CD4-positive, alpha-beta memory T cell (primary cell): ENCODE measurements around the gene RBAK. TPM values are rescaled to one million over a fixed set of nuclear protein-coding genes. Genes with fewer than 3 reads are reported as not detected.
"Not testable (repeated sequence)": the region's sequence is repeated elsewhere in the genome, so short reads cannot be mapped to it uniquely, and the experiment has no call there.

Experiments
- CTCF ChIA-PET: fragments of 350-600 bp; sonication (Branson Sonifier 250); formaldehyde crosslinking; loops from one replicate; lab custom pipeline; 2021; ENCODE audit warnings: inconsistent platforms; ENCODE audit not compliant: partially characterized antibody; lab: Charles Lee
- POLR2A ChIA-PET: fragments of 350-600 bp; sonication (Branson Sonifier 250); formaldehyde crosslinking; loops from one replicate; lab custom pipeline; 2021; ENCODE audit not compliant: partially characterized antibody; lab: Charles Lee
- DNase-seq, 5 donors: peaks; one replicate each; pipeline versions ENCODE4 v3.0.0 to v3.0.0-alpha.2; 2020 to 2022; ENCODE audit warnings: mixed read lengths in 1 of 5
- H3K27ac ChIP-seq: one replicate; pipeline ENCODE4 v1.7.0; 2013; ENCODE audit warnings: low read depth, low read length
- H3K27me3 ChIP-seq: 2 replicates; pipeline ENCODE4 v1.7.0; 2013; ENCODE audit warnings: mild to moderate bottlenecking, low read length, moderate library complexity; ENCODE audit not compliant: insufficient read depth
- H3K36me3 ChIP-seq: 2 replicates; pipeline ENCODE4 v1.7.0; 2013; ENCODE audit warnings: mild to moderate bottlenecking, low read length, moderate library complexity; ENCODE audit not compliant: insufficient read depth
- H3K4me1 ChIP-seq: 2 replicates; pipeline ENCODE4 v1.7.0; 2013; ENCODE audit warnings: mild to moderate bottlenecking, low read length, moderate library complexity; ENCODE audit not compliant: insufficient read depth
- H3K4me3 ChIP-seq, 2 donors: one replicate each; pipeline ENCODE4 v1.7.0; 2013; ENCODE audit warnings: low read length in 2 of 2, mild to moderate bottlenecking in 1 of 2
- H3K9me3 ChIP-seq, 2 donors: one replicate each; pipeline ENCODE4 v1.7.0; 2013; ENCODE audit warnings: low read length in 2 of 2, control low read depth in 1 of 2; ENCODE audit not compliant: control insufficient read depth in 1 of 2
- H3K27ac Mint-ChIP-seq, 7 donors: one replicate each; pipeline ENCODE4 v1.8.0; 2020 to 2021; ENCODE audit warnings: mixed read lengths in 7 of 7, mild to moderate bottlenecking in 6 of 7, inconsistent platforms in 3 of 7, moderate library complexity in 3 of 7
- H3K27me3 Mint-ChIP-seq, 2 donors: one replicate each; pipeline ENCODE4 v1.8.0; 2020 to 2021; ENCODE audit warnings: mixed read lengths in 2 of 2
- H3K36me3 Mint-ChIP-seq, 2 donors: one replicate each; pipeline ENCODE4 v1.8.0; 2020 to 2021; ENCODE audit warnings: mixed read lengths in 2 of 2, inconsistent platforms in 1 of 2, mild to moderate bottlenecking in 1 of 2
- H3K4me1 Mint-ChIP-seq, 4 donors: one replicate each; pipeline ENCODE4 v1.8.0; 2020 to 2021; ENCODE audit warnings: mixed read lengths in 4 of 4, mild to moderate bottlenecking in 1 of 4
- H3K4me3 Mint-ChIP-seq, 8 donors: one replicate each; pipeline ENCODE4 v1.8.0; 2020 to 2021; ENCODE audit warnings: mixed read lengths in 8 of 8, mild to moderate bottlenecking in 7 of 8, moderate library complexity in 6 of 8, inconsistent platforms in 3 of 8
- H3K9me3 Mint-ChIP-seq, 8 donors: one replicate each; pipeline ENCODE4 v1.8.0; 2020 to 2021; ENCODE audit warnings: mixed read lengths in 8 of 8, mild to moderate bottlenecking in 5 of 8, inconsistent platforms in 3 of 8, moderate library complexity in 1 of 8
- intact Hi-C: fragments of 100-400 bp; cut with micrococcal nuclease; formaldehyde crosslinking; loops from one replicate; pipeline ENCODE4 v1.15.1; 2023
- polyA plus RNA-seq, 2 donors: library from polyadenylated mRNA; unstranded; fragments of 300-500 nt; fragmentation: Illumina TruSeq; gene quantifications; one replicate each; pipeline ENCODE4 v1.2.3, GENCODE V29; 2021
- total RNA-seq, 2 experiments: library from RNA; stranded (reverse); gene quantifications; one replicate each; pipeline ENCODE4 v1.2.3, GENCODE V29; 2021

The RBAK gene
- total and polyA plus RNA-seq, 4 experiments from 2014 or later: 3.1 to 20.3 (median 13.1) TPM

GRCh38 chr7:5023626-5024025 lies 22.0 kb upstream of the RBAK start:
- H3K4me3 Mint-ChIP-seq, H3K4me3 ChIP-seq, H3K4me1 ChIP-seq, H3K27ac ChIP-seq, H3K9me3 ChIP-seq, H3K36me3 ChIP-seq, intact Hi-C loops, DNase-seq, H3K27me3 ChIP-seq, H3K4me1 Mint-ChIP-seq, POLR2A ChIA-PET, H3K27me3 Mint-ChIP-seq, CTCF ChIA-PET: not testable (repeated sequence)
- peaks cover 42 to 74% of the 10 kb centered on the region in 2 donors for H3K36me3 Mint-ChIP-seq
- peaks cover 0 to 13% (median 8%) of the 10 kb centered on the region in 8 donors for H3K9me3 Mint-ChIP-seq
- H3K27ac Mint-ChIP-seq: peak overlapping the region in 1 of 7 donors; percentile 39

- peaks cover 16 to 42% of the 10 kb centered on the region in 2 donors for H3K36me3 Mint-ChIP-seq
- H3K27me3 ChIP-seq, H3K4me1 ChIP-seq, H3K4me3 Mint-ChIP-seq, DNase-seq, intact Hi-C loops, H3K9me3 ChIP-seq, POLR2A ChIA-PET, H3K4me1 Mint-ChIP-seq, H3K36me3 ChIP-seq, H3K27me3 Mint-ChIP-seq, H3K4me3 ChIP-seq, H3K27ac ChIP-seq: not testable (repeated sequence)
- H3K9me3 Mint-ChIP-seq: peaks cover 0 to 12% (median 4%) of the 10 kb centered on the region in 8 donors
- peak overlapping the region in 1 of 7 donors; percentile 52 for H3K27ac Mint-ChIP-seq
- CTCF ChIA-PET: interaction anchor here (1.7 kb wide), 1 partner anchor 55 kb away, joined by 4 read pairs; no protein-coding TSS in a partner anchor
Observed at GRCh38 chr7:5027796-5028410, 17.8 kb upstream of the RBAK start.

- POLR2A ChIA-PET, H3K9me3 ChIP-seq, H3K27ac ChIP-seq, DNase-seq, H3K27me3 Mint-ChIP-seq, H3K4me1 Mint-ChIP-seq, H3K27me3 ChIP-seq, H3K36me3 Mint-ChIP-seq, H3K9me3 Mint-ChIP-seq, H3K36me3 ChIP-seq, intact Hi-C loops, H3K4me3 Mint-ChIP-seq, H3K4me1 ChIP-seq, H3K4me3 ChIP-seq: not testable (repeated sequence)
- CTCF ChIA-PET: interaction anchor here (0.6 kb wide), 1 partner anchor 51 kb away, joined by 5 read pairs; no protein-coding TSS in a partner anchor
- H3K27ac Mint-ChIP-seq: peak overlapping the region in 2 of 7 donors; percentile 5 to 26
Observed at GRCh38 chr7:5033186-5033585, 12.5 kb upstream of the RBAK start.

GRCh38 chr7:5035276-5035675 lies 10.4 kb upstream of the RBAK start:
- ChIA-PET POLR2A (no interaction called here), CTCF (no interaction called here)
- no peak overlapping the region for H3K4me3 ChIP-seq
- H3K9me3 ChIP-seq: no peaks in the 10 kb centered on the region
- no peak overlapping the region for H3K27ac ChIP-seq
- intact Hi-C loops: no loop called here
- Mint-ChIP-seq H3K27ac (peak overlapping the region in 1 of 7 donors; percentile 30), H3K27me3 (no peaks in the 10 kb centered on the region), H3K9me3 (no peaks in the 10 kb centered on the region), H3K36me3 (peaks cover 0 to 3% of the 10 kb centered on the region in 2 donors), H3K4me3 (no peak overlapping the region), H3K4me1 (peaks cover 0 to 6% (median 1%) of the 10 kb centered on the region in 4 donors)
- no peaks in the 10 kb centered on the region for H3K36me3 ChIP-seq
- DNase-seq: no peak
- no peaks in the 10 kb centered on the region for H3K4me1 ChIP-seq
- no peaks in the 10 kb centered on the region for H3K27me3 ChIP-seq

GRCh38 chr7:5036446-5036845 lies 9.2 kb upstream of the RBAK start:
- H3K27ac ChIP-seq: no peak overlapping the region
- H3K9me3 ChIP-seq: no peaks in the 10 kb centered on the region
- Mint-ChIP-seq H3K4me1 (peaks cover 0 to 13% (median 5%) of the 10 kb centered on the region in 4 donors), H3K36me3 (peaks cover 0 to 3% of the 10 kb centered on the region in 2 donors), H3K27ac (peak overlapping the region in 1 of 7 donors; percentile 91), H3K27me3 (no peaks in the 10 kb centered on the region), H3K9me3 (no peaks in the 10 kb centered on the region), H3K4me3 (no peak overlapping the region)
- no peaks in the 10 kb centered on the region for H3K36me3 ChIP-seq
- no peaks in the 10 kb centered on the region for H3K27me3 ChIP-seq
- intact Hi-C loops: no loop called here
- DNase-seq: no peak
- H3K4me3 ChIP-seq: no peak overlapping the region
- ChIA-PET POLR2A (no interaction called here), CTCF (no interaction called here)
- H3K4me1 ChIP-seq: no peaks in the 10 kb centered on the region

GRCh38 chr7:5041047-5041446 lies 4.6 kb upstream of the RBAK start:
- peak overlapping the region in 3 of 7 donors; percentile 48 to 63 (median 62) for H3K27ac Mint-ChIP-seq
- ChIA-PET CTCF (no interaction called here), POLR2A (no interaction called here)
- no peaks in the 10 kb centered on the region for H3K27me3 ChIP-seq
- no peak overlapping the region for H3K27ac ChIP-seq
- peak overlapping the region in 4 of 8 donors; percentile 5 to 34 (median 15) for H3K4me3 Mint-ChIP-seq
- no peaks in the 10 kb centered on the region for H3K27me3 Mint-ChIP-seq
- intact Hi-C loops: no loop called here
- H3K4me3 ChIP-seq: no peak overlapping the region
- peaks cover 7 to 26% (median 8%) of the 10 kb centered on the region in 4 donors for H3K4me1 Mint-ChIP-seq
- peaks cover 3 to 5% of the 10 kb centered on the region in 2 donors for H3K36me3 Mint-ChIP-seq
- no peak for DNase-seq
- H3K36me3 ChIP-seq: no peaks in the 10 kb centered on the region
- H3K9me3 Mint-ChIP-seq: peaks cover 0 to 2% (median 0%) of the 10 kb centered on the region in 8 donors
- H3K4me1 ChIP-seq: peaks cover 5% of the 10 kb centered on the region
- H3K9me3 ChIP-seq: no peaks in the 10 kb centered on the region

GRCh38 chr7:5043661-5044060 lies 2.0 kb upstream of the RBAK start:
- H3K27ac ChIP-seq: no peak overlapping the region
- H3K9me3 ChIP-seq: no peaks in the 10 kb centered on the region
- intact Hi-C loops: loop anchor here (2.0 kb wide), 2 partner anchors 71 to 147 kb away; partner anchors contain the start of gene WIPI2
- Mint-ChIP-seq H3K27ac (peak overlapping the region in 1 of 7 donors; percentile 29), H3K4me3 (peak overlapping the region in 1 of 8 donors; percentile 53), H3K27me3 (no peaks in the 10 kb centered on the region), H3K36me3 (peaks cover 3 to 11% of the 10 kb centered on the region in 2 donors), H3K9me3 (peaks cover 0 to 2% (median 0%) of the 10 kb centered on the region in 8 donors), H3K4me1 (peaks cover 10 to 41% (median 16%) of the 10 kb centered on the region in 4 donors)
- ChIA-PET CTCF (no interaction called here), POLR2A (no interaction called here)
- DNase-seq: no peak
- H3K27me3 ChIP-seq: no peaks in the 10 kb centered on the region
- peaks cover 5% of the 10 kb centered on the region for H3K4me1 ChIP-seq
- H3K36me3 ChIP-seq: no peaks in the 10 kb centered on the region
- no peak overlapping the region for H3K4me3 ChIP-seq
